Measurements from ENCODE around the gene MESP1.

The MESP1 gene

DNA sequence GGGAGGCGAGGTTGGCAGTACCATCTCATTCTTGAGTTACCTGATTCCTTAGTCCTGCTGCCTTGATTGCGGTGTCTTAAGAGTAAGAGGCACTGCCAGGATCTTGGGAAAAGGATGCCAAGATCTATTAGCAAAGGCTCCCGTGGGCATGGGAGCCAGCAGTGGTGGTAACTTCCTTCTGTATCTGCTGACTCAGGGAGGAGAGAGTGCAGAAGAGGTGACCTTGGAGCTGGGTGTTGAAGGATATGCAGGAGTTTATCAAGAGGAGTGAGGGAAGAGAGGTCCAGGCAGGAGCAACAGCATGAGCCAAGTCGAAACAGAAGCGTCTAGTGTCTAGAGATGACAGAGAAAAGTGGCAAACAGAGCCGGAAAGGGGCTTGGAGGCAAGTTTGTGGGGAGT is 29.6 kb upstream of the MESP1 start:
- no peak for DNase-seq

DNA sequence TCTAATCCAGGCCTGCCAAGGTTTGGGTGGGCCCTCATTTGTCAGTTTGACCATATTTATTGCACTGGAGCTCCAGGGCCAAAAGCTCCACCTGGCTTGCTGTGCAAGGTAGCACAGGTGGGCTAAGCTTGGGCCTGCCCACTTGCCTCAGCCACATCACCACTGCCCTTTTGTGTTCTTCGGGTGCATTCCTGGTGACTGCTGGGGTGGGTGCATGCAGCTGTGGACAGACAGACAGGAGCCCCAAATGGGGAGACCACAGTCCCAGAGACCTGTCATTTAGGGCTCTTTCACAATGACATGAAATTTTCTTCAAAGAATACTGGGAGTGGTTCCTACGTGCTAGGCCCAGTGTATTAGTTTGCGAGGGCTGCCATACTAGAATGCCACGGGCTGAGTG is 27.8 kb upstream of the MESP1 start:
- no peak for DNase-seq

DNA sequence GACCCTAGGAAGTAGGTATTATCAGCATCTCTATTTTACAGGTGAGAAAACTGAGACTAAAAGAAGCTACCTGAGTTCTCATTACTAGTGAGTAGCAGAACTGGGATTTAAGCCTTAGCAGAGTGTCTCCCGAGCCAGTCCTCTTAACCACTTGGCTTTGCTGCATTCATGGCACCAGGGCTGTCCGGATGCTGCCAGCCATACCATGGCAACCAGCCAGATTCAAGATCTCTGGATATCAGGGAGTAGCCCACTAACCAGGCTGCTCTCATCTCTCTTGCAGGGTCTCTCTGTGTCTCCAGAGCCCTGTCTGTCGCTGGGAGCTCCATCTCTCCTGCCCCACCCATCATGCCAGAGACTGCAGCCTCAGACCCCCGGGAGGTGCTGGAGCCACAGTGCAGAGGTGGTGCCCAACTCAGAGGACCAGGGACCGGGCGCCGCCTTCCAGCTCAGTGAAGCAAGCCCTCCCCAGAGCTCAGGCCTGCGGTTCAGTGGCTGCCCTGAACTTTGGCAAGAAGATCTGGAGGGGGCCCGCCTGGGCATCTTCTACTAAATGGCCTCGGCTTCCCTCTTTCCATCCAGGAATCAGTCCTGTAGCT is 26.8 kb upstream of the MESP1 start:
- DNase-seq, result no peak

DNA sequence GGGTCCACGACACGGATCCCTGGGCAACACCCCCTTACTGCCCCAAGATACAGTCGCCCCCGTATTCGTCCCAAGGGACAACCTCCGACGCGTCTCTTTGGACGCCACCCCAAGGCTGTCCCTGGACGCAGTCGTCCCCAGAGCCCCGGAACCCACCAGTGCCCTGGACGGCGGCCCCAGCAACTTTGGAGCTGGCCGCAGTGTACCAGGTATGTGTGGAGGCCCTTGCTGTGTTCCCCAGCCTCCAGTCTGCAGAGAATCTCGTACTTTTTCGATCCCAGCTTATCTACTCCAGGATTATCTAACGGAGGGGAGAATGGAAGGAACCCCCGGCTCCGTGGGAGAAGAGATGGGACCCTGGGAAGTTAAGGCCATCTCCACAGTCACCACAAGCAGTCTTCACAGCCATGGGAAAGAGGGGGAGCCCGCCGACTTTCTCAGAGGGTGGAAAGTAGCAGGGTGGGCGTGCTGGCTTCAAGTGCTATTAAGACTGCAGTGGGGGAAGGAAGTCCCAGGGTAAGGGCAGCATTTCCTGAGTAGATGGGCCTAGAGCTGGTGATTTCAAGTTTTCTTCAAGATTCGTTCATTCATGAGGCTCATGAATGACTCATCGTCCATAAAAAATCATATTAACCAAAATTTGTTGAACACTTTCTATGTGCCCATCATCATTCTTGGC is 26.2 kb upstream of the MESP1 start:
- DNase-seq, result no peak

DNA sequence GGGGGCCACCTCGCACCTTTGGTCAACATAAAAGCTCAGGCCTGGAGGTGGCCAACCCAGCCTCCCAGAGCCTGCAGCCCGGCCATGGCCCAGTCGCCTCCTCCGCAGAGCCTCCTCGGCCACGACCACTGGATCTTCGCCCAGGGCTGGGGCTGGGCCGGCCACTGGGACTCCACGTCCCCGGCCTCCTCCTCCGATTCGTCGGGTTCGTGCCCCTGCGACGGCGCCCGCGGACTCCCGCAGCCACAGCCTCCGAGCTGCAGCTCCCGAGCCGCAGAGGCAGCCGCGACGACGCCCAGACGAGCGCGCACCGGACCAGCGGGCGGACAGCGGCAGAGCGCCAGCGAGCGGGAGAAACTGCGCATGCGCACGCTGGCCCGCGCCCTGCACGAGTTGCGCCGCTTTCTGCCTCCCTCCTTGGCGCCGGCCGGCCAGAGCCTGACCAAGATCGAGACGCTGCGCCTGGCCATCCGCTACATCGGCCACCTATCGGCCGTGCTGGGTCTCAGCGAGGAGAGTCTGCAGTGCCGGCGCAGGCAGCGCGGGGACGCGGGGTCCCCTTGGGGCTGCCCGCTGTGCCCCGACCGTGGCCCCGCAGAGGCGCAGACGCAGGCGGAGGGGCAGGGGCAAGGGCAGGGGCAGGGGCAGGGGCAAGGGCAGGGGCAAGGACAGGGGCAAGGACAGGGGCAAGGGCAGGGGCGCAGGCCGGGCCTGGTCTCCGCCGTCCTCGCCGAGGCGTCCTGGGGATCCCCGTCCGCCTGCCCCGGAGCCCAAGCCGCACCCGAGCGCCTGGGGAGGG is 25.4 kb upstream of the MESP1 start, which contains the start of gene MESP2:
Gene MESP2, plus strand, starts transcription at position 59 of the 799 bp plus-strand sequence. Its CDS starts 26 bp downstream, at position 85.
- DNase-seq, result no peak

DNA sequence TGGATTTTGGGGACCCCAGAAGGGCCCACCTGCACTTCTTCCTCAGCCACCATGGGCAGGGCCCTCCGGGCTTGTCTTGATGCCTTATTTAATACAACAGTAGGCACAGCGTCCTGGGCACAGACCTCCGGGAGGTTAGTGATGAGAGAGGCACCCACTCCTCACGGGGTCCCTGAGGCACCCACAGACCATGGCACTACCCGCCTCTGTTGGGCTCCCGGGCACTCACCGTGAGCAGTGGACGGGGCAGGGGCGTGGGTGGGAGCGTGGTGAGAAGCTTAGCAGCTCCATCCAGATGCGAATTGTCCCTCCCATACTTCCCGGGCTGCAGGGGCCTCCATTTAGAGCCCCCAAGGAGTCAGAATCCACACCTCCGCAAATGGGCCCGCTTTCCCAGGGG is 24.8 kb upstream of the MESP1 start:
- DNase-seq, result no peak

DNA sequence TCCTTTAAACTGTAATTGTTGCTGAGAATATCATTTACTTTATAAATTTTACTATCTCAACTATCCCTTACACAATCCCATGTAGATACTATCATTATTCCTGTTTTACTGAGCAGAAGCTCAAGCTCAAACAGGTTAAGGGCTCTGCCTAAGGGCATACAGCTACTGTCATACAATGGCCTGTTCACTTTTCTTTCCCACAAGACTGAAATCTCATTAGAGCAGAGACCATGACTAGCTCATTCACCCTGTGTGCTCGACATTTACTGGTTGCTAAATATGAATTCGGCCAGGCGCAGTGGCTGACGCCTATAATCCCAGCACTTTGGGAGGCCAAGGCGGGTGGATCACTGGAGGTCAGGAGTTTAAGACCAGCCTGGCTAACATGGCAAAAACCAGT is 23.4 kb upstream of the MESP1 start:
- DNase-seq, result no peak

DNA sequence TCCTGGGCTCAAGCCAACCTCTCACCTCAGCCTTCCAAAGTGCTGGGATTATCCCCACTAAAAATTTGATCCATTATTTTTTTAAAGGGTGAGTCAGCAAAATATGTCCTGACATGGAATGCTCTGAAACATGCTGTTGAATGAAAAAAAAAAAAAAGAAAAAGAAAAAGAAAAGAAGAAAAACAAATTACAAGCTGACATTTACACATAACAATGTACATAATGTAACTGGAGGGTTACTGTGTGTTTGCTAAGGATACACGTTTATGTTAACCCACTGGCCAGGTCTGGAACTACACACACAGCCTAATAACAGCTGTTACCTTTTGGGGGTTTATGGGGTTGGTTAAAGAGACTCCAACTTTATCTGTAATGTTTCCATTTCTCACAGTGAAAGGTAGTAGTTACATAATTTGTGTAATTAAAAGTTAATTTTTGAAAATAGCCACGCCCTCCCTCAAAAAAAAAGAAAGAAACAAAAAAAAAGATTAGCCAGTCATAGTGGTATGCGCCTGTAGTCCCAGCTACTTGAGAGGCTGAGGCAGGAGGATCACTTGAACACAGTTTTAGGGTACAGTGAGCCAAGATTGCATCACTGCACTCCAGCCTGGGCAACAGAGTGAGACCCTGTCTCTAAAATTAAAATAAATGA is 22.0 kb upstream of the MESP1 start:
- DNase-seq, result no peak

DNA sequence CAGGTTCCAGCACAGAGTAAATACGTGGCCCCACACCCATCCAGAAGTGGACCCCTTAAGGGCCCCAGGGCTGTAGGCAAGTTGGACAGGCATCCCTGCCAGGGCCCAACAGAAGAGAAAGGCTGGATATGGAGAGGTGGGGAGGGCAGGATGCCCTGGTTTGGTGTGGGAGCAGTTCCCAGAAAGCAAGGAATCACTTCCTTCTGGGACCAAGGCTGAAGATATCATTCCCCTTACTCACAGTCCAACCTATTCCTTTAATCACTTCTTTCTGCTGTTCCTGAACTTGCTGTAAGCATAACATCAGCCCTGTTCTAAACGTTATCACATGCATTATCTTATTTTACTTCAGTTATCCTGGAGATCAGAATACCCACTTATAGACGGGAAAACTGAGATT is 19.0 kb upstream of the MESP1 start:
- no peak for DNase-seq

DNA sequence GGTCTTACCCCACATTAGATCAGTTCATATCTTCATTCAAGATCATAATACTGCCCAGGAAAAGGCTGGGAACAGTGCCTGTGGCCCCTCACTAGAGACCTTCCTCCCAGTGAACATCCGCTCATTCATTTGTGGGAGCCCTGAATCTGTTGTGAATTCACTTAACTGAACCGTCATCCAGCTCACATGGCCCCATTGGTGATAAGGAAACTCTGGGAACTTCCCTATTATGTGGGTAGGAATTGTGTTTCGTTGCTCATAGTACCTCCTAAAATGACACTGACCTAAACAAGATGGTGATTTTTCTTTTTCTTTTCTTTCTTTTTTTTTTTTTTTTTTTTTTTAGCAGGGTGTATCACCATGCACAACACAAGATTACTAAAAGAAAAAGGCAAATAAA is 18.3 kb upstream of the MESP1 start:
- DNase-seq, result no peak

DNA sequence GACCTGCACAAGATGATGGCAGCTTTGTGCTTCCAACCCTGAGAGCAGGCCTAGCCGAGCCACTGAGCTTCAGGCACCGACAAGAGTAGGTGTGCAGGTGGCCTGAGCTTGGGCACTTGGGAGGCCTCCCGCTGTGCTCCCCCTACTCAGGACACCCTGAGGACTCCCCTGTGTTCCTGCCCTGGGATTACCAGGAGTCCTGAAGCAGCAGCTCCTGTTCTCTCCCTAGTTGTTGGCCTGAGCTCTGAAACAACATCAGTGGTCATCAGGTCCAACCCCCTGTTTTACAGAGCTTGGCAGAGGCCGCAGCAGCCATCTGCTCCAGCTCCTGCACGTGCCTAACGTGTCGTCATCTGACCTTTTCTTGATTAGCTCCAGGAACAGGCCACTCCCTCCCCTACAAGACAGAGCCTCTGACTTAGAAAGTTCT is 17.0 kb upstream of the MESP1 start:
- DNase-seq, result no peak

DNA sequence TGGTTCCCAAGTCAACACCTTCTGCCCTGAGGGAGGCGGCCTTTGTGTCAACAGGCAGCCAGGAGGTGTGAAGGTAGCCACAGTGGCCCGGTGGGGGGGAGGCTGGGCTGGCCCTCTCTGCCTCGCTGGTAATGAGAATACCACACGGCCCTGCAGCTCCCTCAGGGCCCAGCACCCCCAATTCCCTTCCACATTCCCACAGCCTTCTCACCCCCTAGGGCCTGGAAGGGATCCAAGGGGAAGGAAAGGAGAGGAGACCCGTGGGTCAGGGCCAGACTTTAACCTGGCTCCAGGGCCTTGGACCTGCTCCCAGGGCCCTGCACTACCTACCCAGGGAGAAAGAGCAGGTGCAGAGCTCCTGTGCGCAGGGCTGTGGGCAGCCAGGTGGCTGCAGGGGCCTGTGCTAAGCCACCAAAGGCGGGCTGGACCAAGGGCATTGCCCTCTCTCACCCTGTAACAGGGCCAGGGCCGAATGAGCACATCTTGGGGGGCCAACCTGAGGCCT is 16.4 kb upstream of the MESP1 start:
- DNase-seq, result no peak

DNA sequence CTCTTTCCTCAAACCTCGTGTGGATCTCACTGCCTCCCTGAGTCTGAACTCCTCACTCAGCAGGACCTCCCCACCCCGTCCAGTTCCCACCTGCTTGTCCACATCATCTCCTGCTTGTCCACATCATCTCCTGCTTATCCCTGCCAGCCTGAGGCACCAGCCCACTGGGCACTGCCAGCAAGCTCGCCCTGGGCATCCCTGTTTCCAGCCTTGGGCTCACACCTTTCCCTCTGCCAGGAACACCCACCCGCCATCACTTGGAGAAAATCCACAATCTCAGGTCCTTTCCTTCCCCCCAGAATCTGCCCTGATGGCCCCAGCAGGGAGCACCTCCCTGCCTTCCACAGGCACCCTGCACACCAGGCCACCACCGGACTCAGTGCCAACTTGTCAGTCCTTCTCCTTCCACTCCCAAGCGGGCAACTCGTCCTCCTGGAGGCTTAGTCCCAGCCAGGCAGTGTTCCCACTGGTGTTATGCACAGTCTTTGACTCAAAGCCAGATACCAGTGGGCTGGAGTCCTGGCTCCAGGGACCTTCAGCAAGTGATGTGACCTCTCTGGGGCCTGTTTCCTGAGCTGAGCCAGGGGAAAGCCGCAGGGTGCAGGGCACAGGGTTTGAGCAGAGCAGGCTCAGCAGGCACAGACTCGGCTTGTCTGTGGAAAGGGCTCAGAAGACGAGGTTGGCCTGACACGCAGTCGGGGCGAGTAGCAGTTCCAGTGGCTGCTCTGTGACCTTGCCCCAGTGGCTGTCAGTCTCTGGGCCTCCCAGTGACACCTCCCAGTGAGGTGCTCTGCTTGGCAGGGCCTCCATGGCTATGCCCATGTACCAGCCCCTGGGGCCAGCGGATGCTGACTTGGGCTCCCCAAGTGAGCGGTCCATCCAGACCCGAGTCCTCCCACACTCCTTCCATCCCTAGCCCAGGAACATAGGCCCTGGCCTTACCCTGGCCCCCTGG is 15.6 kb upstream of the MESP1 start:
- DNase-seq, result no peak

DNA sequence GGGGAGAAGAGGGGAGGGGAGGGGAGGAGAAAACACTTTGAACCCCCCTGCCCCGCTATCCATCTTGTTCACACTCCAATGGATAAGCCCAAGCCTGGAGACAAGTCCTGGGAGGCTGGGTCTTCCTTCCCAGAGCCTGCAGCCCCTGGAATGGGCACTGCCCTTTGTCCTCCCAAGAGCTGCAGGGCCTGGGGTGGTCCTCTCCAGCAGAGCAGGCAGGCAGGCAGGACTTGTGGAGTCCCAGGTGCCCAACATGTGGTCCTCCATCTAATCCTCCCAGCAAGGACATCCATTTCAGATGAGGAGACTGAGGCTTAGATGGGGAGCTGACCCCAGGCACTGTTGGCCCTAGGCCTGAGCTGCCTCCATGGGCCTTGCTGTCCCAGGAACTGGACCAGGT is 14.6 kb upstream of the MESP1 start:
- no peak for DNase-seq

DNA sequence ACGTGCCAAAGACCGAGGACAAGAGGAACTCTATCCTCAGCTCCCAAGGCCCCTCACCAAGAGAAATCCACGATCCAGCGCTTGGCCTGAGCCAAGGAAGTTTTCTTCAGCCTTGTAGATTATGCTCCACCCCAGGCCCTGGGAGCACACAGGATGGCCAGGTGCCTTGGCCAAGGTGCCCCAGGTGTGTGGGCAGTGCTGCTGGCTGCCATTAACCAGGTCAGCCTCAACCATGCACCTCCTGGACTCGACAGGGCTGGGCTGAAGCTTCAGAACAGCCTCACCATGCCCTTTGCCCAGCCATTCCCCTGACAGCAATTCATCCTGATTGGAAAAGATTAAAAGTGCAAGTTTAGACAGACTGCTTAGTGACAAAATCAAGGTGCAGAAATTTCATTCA is 10.9 kb upstream of the MESP1 start:
- DNase-seq, result no peak

DNA sequence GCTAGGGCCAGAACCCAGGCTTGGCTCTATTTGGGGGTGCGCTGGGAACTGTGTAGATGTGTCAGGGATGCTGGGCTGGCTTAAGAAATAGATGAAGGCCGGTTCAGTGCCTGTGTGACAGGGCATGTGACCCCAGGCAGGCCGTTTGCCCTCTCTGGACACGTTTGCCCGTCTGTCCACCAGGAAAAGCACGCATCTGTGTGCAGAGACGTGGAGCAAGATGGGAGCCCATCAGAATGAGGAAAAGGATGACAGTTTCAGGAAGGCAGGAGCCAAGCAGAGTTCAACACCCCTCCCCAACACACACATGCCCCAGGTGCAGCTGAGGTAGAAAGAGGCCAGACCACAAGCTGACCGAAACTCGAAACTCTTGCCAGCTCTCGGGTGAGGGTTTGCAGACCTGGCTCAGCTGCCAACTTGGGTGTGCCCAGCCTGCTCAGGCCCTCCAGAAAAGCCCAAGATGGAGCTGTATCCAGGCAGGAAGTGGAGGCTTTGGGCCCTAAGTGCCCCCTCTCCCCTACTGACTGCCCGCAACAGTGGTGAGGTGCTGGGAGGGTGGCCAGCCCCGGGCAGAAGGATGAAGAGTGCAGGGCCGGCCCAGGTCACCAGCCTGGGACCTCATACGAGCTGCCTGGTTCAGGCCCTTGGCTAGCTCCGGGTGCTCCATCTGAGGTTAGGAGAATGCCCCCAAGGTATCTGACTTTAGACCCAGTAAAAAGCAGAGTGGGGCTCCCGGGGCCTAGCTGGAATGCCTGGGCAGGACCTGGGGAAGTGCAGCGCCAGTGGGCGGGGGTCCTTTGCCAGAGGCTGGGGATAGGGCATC is 10.2 kb upstream of the MESP1 start:
- DNase-seq, result no peak

DNA sequence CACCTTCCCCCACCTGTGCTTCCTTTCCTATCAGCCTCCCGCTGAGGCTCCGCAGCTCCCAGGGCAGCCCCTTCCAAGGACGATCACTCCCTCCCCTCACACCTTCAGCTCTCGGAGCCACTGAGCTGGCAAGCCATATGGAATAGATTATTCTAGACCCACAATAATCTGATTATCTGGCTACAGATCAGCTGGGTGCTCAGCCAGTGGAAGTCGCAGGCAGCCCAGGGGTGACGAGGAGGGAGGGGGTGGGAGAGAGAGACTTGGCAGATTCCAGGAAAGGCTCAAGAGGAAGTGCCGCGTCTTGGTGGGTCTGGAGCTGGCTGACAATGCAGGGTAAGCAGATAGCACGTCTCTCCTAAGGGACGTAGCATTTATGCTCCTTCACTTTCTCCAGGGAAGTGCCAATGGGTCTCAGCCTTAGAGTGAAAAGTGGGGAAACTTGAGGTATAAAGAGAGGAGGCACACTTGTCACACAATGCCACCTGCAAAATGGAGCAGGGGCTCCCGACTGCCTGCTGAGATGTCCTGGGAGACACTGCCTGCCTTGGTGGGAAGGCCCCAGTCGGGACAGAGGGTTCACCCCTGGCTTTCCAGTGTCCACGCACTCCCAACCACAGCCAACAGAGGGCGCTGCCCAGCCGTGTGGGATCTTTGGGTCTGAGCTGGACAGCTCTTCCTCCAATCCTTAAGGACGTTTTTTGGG is 9.4 kb upstream of the MESP1 start:
- DNase-seq, result peak; percentile 43

DNA sequence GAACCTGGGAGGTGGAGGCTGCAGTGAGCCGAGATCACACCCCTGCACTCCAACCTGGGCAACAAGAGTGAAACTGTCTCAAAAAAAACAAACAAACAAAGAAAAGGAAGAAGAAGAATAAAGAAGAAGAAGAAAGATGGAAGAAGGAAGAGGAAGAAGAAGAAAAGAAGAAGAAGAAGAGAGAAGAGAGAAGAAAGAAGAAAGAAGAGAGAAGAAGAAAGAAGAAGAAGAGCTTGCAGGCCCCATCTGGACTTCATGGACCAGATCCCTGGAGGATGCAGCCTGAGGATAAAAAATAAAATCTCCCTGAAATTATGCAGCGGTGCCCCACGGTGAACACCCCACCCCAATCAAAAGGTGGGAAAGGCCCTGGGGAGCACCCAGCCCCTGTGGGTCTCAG is 8.8 kb upstream of the MESP1 start:
- DNase-seq, result no peak

DNA sequence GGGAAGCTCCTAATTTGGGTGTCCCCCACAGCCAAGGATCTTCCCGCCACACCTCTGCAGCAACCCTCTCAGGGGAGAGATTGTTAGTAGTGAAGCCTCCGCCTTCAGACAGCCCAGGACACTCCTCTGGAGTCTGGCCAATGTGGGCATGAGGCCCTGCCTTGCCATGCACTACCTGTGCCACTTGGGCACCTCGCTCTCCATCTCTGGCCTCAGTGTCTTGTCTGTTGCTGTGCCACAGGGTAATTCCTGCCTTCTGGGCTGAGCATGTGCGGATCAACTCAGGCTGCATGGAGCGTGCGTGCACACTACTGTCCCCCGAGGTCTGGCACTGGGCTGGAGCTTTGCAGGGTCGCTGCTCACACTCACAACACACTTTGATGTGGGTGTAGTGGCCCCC is 7.9 kb upstream of the MESP1 start:
- DNase-seq, result no peak

DNA sequence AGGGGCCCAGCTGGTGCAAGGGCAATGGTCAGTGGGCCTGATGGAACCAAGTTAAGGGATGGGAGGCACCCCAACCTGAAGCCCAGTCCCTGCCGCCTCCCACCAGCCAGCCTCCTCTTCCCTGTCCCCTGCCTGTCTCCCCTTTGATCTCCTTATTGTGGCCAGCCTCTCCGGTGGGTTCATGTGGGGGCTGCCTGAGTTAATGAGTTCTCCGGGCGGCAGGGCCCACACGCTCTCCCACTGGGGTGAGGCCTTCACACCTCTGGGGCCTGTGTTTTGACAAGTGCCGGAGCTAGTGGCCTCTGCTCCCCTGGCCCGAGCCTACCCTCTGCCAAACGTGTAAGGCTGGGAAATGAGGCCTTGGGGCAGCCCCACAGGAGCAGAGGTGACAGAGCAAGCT is 7.2 kb upstream of the MESP1 start:
- DNase-seq, result no peak

DNA sequence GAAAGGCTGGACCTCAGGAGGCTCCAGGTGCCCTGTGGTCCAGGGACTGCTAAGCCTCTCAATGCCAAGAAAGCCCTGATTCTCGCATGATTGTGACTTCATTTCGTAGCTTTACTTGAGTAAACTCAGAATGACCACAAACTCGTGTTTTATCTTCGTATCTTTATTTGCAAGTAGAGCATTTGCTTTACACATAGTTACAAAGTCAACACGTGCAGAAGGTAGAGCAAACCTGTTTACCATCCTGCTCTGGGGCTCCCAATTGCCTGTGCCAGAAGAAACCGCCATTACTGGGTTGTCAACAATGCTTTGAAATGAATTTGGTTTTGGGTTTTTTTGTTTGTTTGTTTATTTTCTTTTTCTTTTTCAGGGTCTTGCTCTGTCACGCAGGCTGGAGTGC is 5.8 kb upstream of the MESP1 start:
- DNase-seq, result no peak
